Measurements from ENCODE around the gene RFTN1. TPM values are rescaled to one million over a fixed set of nuclear protein-coding genes. Genes with fewer than 3 reads are reported as not detected.

The RFTN1 gene
- total RNA-seq, 2 experiments from 2014 or later, result 81.8 to 152 TPM

DNA sequence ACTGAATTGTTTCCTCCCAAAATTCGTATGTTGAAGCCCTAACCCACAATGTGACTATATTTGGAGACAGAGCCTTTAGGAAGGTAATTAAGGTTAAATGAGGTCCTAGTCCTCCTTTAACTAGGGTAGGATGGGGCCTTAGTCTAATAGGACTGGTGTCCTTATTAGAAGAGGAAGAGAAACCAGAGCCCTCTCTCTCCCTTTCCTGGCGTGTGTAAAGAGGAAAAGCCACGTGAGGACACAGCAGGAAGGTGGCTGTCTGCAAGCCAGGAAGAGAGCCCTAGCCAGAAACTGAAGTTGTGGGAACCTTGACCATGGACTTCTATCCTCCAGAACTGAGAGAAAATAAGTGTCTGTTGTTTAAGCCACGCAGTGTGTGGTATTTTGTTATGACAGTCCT lies 154.2 kb downstream of the RFTN1 start:
- Histone ChIP-seq H3K4me2 (ENCODE audit: low read length) (peak overlapping the region; percentile 15), H3K79me2 (ENCODE audit: insufficient read depth, low read depth, low read length) (peaks cover 20% of the 10 kb centered on the region), H3K4me3 (ENCODE audit: low read depth, low read length, poor library complexity, severe bottlenecking) (no peak overlapping the region), H4K20me1 (ENCODE audit: insufficient read depth, low read length) (no peaks in the 10 kb centered on the region), H2AFZ (ENCODE audit: low read length) (no peak overlapping the region), H3K9me2 (ENCODE audit: insufficient read depth, low read length) (no peaks in the 10 kb centered on the region), H3K4me1 (ENCODE audit: insufficient read depth, low read length, poor library complexity, severe bottlenecking) (peaks cover 49% of the 10 kb centered on the region), H3K36me3 (ENCODE audit: insufficient read depth, low read length) (peaks cover 97% of the 10 kb centered on the region), H3K9me3 (ENCODE audit: low read length) (no peaks in the 10 kb centered on the region), H3K27ac (ENCODE audit: low read depth, low read length, poor library complexity, severe bottlenecking) (peak overlapping the region; percentile 36)
- no TSS peak for BruUV-seq (replicated peaks)
- intact Hi-C loops (cut with micrococcal nuclease; ENCODE audit: unreplicated experiment), result no loop called here
- ChIA-PET POLR2A (interaction anchor here (0.7 to 1.9 kb wide), 6 partner anchors 11 to 34 kb away, joined by 3 to 8 read pairs (median 3); no protein-coding TSS in a partner anchor), CTCF (ENCODE audit: unreplicated experiment) (interaction anchor here (0.6 kb wide), 1 partner anchor 92 kb away, joined by 3 read pairs; no protein-coding TSS in a partner anchor)
- peak; percentile 37 for DNase-seq (ENCODE audit: low spot score)
- TF ChIP-seq EZH2phosphoT487 (IDR thresholded peaks at IDR 0.05; ENCODE audit: borderline replicate concordance, low read depth, low read length), result no peak
- TF ChIP-seq, protein P1, sequence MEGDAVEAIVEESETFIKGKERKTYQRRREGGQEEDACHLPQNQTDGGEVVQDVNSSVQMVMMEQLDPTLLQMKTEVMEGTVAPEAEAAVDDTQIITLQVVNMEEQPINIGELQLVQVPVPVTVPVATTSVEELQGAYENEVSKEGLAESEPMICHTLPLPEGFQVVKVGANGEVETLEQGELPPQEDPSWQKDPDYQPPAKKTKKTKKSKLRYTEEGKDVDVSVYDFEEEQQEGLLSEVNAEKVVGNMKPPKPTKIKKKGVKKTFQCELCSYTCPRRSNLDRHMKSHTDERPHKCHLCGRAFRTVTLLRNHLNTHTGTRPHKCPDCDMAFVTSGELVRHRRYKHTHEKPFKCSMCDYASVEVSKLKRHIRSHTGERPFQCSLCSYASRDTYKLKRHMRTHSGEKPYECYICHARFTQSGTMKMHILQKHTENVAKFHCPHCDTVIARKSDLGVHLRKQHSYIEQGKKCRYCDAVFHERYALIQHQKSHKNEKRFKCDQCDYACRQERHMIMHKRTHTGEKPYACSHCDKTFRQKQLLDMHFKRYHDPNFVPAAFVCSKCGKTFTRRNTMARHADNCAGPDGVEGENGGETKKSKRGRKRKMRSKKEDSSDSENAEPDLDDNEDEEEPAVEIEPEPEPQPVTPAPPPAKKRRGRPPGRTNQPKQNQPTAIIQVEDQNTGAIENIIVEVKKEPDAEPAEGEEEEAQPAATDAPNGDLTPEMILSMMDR (conservative IDR thresholded peaks at IDR 0.05; ENCODE audit: low read length), result no peak

DNA sequence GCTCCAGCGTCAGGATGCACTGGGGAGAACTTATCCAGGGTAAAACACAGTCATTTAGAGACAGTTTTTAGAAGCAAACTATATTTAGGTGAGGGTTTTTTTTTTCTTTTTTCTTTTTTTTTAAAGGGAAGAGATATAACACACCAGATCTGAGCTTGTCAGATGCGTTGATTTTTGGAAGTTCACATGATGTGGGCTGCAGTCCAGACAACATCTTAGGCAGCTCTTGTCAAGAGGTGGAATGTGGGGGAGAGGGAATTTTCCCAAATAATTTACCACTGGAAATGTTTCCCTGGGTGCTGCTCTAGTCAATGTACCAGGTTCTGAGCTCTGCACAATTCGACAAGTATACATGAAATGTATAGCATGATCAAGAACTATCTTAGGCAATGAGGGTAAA lies 155.2 kb downstream of the RFTN1 start:
- no peak for DNase-seq (ENCODE audit: low spot score)
- Histone ChIP-seq H2AFZ (ENCODE audit: low read length) (no peak overlapping the region), H3K36me3 (ENCODE audit: insufficient read depth, low read length) (peaks cover 97% of the 10 kb centered on the region), H3K27ac (ENCODE audit: low read depth, low read length, poor library complexity, severe bottlenecking) (peak overlapping the region; percentile 12), H3K9me2 (ENCODE audit: insufficient read depth, low read length) (no peaks in the 10 kb centered on the region), H3K4me2 (ENCODE audit: low read length) (no peak overlapping the region), H4K20me1 (ENCODE audit: insufficient read depth, low read length) (no peaks in the 10 kb centered on the region), H3K4me3 (ENCODE audit: low read depth, low read length, poor library complexity, severe bottlenecking) (no peak overlapping the region), H3K79me2 (ENCODE audit: insufficient read depth, low read depth, low read length) (peaks cover 17% of the 10 kb centered on the region; the same call in 1 of the 2 replicates), H3K4me1 (ENCODE audit: insufficient read depth, low read length, poor library complexity, severe bottlenecking) (peaks cover 45% of the 10 kb centered on the region), H3K9me3 (ENCODE audit: low read length) (no peaks in the 10 kb centered on the region)
- intact Hi-C loops (cut with micrococcal nuclease; ENCODE audit: unreplicated experiment), result no loop called here
- TF ChIP-seq EZH2phosphoT487 (IDR thresholded peaks at IDR 0.05; ENCODE audit: borderline replicate concordance, low read depth, low read length), result no peak
- TF ChIP-seq, protein P1 (conservative IDR thresholded peaks at IDR 0.05; ENCODE audit: low read length), result no peak
- ChIA-PET CTCF (ENCODE audit: unreplicated experiment) (no interaction called here), POLR2A (interaction anchor here (0.6 to 1.3 kb wide), 3 partner anchors 47 to 153 kb away, joined by 3 to 4 read pairs (median 4); no protein-coding TSS in a partner anchor)
- no TSS peak for BruUV-seq (replicated peaks)

All from OCI-LY7 (cell line).